Stimulated activated CD4-positive, alpha-beta T cell treated with anti-CD3 and anti-CD28 coated beads, Interleukin-15, amount 100 ng/mL, for 1 hour (primary cell): ENCODE results near the gene RIMBP2.

Experiments
- DNase-seq, 2 donors: peaks; one replicate each; pipeline ENCODE4 v3.0.0-alpha.2; 2020; ENCODE audit warnings: low read depth in 1 of 2, low spot score in 1 of 2

The RIMBP2 gene

GRCh38 chr12:130683080-130683479 is 33.0 kb downstream of the RIMBP2 start:
- no peak for DNase-seq

- no peak for DNase-seq
These were observed 35.6 kb downstream of the RIMBP2 start for GRCh38 chr12:130680451-130680990.

GRCh38 chr12:130677957-130678558 is 38.0 kb downstream of the RIMBP2 start:
- DNase-seq, result no peak

- no peak for DNase-seq
These were observed 40.3 kb downstream of the RIMBP2 start for GRCh38 chr12:130675791-130676190.

GRCh38 chr12:130675121-130675520 is 41.0 kb downstream of the RIMBP2 start:
- DNase-seq, result no peak

GRCh38 chr12:130674676-130675075 is 41.4 kb downstream of the RIMBP2 start:
- DNase-seq, result no peak

GRCh38 chr12:130673036-130673705 is 42.9 kb downstream of the RIMBP2 start:
- no peak for DNase-seq

- DNase-seq, result no peak
These were observed 43.8 kb downstream of the RIMBP2 start for GRCh38 chr12:130672089-130672820.

GRCh38 chr12:130671556-130671955 is 44.5 kb downstream of the RIMBP2 start:
- DNase-seq, result no peak

GRCh38 chr12:130669797-130670196 is 46.3 kb downstream of the RIMBP2 start:
- DNase-seq, result no peak

GRCh38 chr12:130669205-130669557 is 46.9 kb downstream of the RIMBP2 start:
- no peak for DNase-seq

GRCh38 chr12:130668286-130669204 is 47.6 kb downstream of the RIMBP2 start:
- DNase-seq, result no peak

GRCh38 chr12:130667421-130667960 is 48.6 kb downstream of the RIMBP2 start:
- DNase-seq, result no peak

GRCh38 chr12:130666645-130667044 is 49.5 kb downstream of the RIMBP2 start:
- DNase-seq, result no peak

- DNase-seq, result no peak
These were observed 50.3 kb downstream of the RIMBP2 start for GRCh38 chr12:130665753-130666152.

GRCh38 chr12:130664772-130665171 is 51.3 kb downstream of the RIMBP2 start:
- no peak for DNase-seq

- no peak for DNase-seq
These were observed 51.8 kb downstream of the RIMBP2 start for GRCh38 chr12:130664252-130664651.

- DNase-seq, result no peak
These were observed 52.6 kb downstream of the RIMBP2 start for GRCh38 chr12:130663514-130663913.

- DNase-seq, result no peak
These were observed 54.4 kb downstream of the RIMBP2 start for GRCh38 chr12:130661486-130662255.

- DNase-seq, result no peak
These were observed 55.0 kb downstream of the RIMBP2 start for GRCh38 chr12:130661059-130661458.
